Measurements from ENCODE around the gene FAM124A.

FAM124A gene

GRCh38 chr13:51218626-51219025 lies 3.6 kb upstream of the FAM124A start:
- H3K27ac ChIP-seq, result no peak overlapping the region
- no peak for DNase-seq (ENCODE audit: low read depth, low spot score)

GRCh38 chr13:51220706-51221105 lies 1.5 kb upstream of the FAM124A start:
- no peak overlapping the region for H3K27ac ChIP-seq
- no peak for DNase-seq (ENCODE audit: low read depth, low spot score)

DNA sequence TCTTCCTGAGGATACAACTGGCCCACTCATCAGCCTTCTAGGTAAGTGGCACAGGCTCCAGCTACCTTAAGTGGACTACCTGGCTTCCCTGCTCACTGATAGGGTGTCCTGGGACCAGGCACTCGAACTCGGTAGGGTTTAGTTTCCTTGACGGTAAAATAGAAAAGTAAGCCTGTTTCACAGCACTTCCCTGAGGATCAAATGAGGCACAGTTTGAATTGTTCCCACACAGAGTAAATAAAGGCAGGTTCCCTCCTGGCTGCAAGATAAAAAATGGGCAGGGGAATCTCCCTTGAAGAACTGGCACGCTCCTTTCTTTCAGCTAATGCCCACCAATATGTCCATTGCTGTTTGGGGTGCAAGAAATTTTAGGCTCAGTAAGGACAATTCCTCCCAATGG lies 1.1 kb upstream of the FAM124A start:
- DNase-seq (ENCODE audit: low read depth, low spot score), result no peak
- no peak overlapping the region for H3K27ac ChIP-seq

GRCh38 chr13:51221674-51222036 lies 543 bp upstream of the FAM124A start:
- no peak overlapping the region for H3K27ac ChIP-seq
- no peak for DNase-seq (ENCODE audit: low read depth, low spot score)

- DNase-seq (ENCODE audit: low read depth, low spot score), result no peak
- H3K27ac ChIP-seq, result no peak overlapping the region
Measured at GRCh38 chr13:51222686-51223559, 725 bp downstream of the FAM124A start.

GRCh38 chr13:51223560-51224270 lies 1.5 kb downstream of the FAM124A start:
- no peak for DNase-seq (ENCODE audit: low read depth, low spot score)
- no peak overlapping the region for H3K27ac ChIP-seq

DNA sequence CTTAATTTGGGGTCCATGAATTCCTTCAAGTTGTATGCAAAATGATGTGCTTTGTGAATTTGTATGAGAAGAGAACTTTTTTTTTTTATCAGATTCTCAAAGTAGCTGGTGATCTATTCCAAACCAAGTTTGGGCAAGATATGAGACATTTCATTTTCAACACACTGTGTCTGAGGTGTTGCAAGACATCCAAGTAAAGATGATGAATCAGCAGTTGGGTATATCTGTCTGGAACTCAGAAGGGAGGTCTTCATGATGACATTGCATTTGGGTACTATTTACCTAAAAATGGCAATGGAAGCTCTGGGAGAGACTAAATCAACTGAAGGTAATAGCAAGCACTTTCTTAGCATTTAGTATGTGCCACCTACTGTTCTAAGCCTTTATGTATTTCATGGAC lies 2.8 kb downstream of the FAM124A start:
- no peak for DNase-seq (ENCODE audit: low read depth, low spot score)

GRCh38 chr13:51227404-51227803 lies 5.2 kb downstream of the FAM124A start:
- no peak for DNase-seq (ENCODE audit: low read depth, low spot score)
- no peak overlapping the region for H3K27ac ChIP-seq

More for the DNA sequence above, 2.8 kb downstream of the FAM124A start:
- H3K27ac ChIP-seq, result no peak overlapping the region

- DNase-seq (ENCODE audit: low read depth, low spot score), result no peak
- H3K27ac ChIP-seq, result no peak overlapping the region
Measured at GRCh38 chr13:51229101-51229719, 7.0 kb downstream of the FAM124A start.

- DNase-seq (ENCODE audit: low read depth, low spot score), result no peak
- H3K27ac ChIP-seq, result no peak overlapping the region
Measured at GRCh38 chr13:51229731-51230130, 7.5 kb downstream of the FAM124A start.

DNA sequence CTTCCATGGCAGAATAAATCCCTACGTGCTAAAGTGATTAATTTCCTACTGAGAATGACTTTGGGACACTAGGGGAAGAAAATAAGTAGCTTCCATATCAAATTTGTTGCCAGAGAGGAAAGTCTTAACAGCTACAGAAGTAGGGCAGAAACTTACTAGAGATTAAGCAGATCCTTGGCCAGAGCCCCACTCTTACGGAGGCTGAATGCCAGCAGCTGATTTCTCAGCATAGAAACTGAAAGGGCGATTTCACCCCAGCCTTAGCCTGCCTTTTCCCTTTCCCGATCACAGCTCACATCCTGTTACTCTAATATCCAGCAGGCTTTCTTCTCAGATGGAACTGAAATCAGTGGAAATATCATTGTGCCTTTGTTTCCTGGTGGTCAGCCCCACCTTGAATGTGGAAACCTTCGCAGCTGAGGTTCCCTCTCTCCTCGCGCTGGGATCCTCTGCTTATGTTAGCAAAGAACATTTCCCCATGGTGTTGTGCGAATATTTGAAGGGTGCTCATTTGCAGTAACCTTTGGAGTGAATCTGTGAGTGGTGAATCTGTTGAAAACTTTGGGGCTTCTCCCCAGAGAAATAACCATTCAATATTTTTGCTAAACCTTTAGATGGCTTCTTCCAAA lies 8.4 kb downstream of the FAM124A start:
- DNase-seq (ENCODE audit: low read depth, low spot score), result no peak
- no peak overlapping the region for H3K27ac ChIP-seq

- H3K27ac ChIP-seq, result no peak overlapping the region
- DNase-seq (ENCODE audit: low read depth, low spot score), result no peak
Measured at GRCh38 chr13:51231456-51231855, 9.3 kb downstream of the FAM124A start.

- H3K27ac ChIP-seq, result no peak overlapping the region
- no peak for DNase-seq (ENCODE audit: low read depth, low spot score)
Measured at GRCh38 chr13:51232328-51232727, 10.1 kb downstream of the FAM124A start.

DNA sequence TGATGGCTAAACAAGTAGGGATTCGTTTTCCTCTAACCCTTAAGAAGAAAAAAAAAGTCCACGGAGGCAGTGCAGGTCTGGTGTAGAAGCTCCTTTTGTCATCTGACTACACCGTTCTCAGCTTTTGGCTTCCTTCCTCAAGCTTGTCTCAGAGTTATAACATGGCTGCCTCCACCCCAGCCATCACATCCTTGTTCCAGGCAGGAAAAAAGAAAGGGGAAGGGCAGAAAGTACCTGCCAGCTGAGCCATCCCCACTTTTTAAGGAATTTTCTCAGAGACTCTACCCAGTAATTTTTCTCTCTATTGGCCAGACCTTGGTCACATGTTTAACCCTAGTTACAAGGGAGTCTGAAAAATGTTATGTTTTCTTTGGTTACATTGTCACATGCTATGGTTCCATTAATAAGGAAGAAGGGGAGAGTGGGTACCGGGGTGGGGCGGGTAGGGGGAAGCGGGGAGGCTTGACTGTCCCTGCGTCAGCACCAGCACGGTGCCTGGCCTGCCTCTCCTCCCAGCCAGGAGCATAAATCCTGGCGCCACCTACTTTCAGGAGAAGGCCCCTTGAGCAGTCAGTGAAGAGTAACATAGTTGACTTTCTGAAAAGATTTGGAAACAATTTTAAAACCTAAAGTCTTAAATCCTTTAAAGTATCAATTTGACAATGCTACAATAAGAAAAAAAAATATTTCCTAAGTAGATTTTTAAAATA lies 11.1 kb downstream of the FAM124A start:
- H3K27ac ChIP-seq, result no peak overlapping the region
- no peak for DNase-seq (ENCODE audit: low read depth, low spot score)

GRCh38 chr13:51234676-51235075 lies 12.5 kb downstream of the FAM124A start:
- no peak overlapping the region for H3K27ac ChIP-seq
- DNase-seq (ENCODE audit: low read depth, low spot score), result no peak

GRCh38 chr13:51235186-51235585 lies 13.0 kb downstream of the FAM124A start:
- H3K27ac ChIP-seq, result no peak overlapping the region
- no peak for DNase-seq (ENCODE audit: low read depth, low spot score)

GRCh38 chr13:51235756-51236490 lies 13.7 kb downstream of the FAM124A start:
- no peak overlapping the region for H3K27ac ChIP-seq
- DNase-seq (ENCODE audit: low read depth, low spot score), result no peak

- DNase-seq (ENCODE audit: low read depth, low spot score), result no peak
- no peak overlapping the region for H3K27ac ChIP-seq
Measured at GRCh38 chr13:51236491-51236792, 14.2 kb downstream of the FAM124A start.

DNA sequence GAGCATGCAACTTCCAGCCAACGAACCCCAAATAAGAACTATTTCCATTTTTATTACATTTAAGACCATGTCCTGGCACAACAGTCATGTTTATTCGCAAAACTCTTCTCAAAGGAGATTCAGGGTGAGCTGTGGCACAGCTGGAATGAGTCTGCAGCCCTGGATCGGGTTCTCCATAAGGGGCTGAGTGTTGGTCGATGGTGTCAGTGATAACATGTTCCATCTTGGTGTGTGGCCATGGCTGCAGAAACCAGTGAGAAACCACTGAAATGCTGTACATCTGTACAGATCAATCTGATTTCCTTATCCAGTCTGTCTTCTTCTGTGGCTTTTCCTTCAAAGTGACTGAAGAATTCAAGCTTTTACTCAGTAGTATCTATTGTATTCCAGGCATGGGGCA lies 15.2 kb downstream of the FAM124A start:
- H3K27ac ChIP-seq, result no peak overlapping the region
- no peak for DNase-seq (ENCODE audit: low read depth, low spot score)

GRCh38 chr13:51237887-51238286 lies 15.7 kb downstream of the FAM124A start:
- DNase-seq (ENCODE audit: low read depth, low spot score), result no peak

More at GRCh38 chr13:51237887-51238286, 15.7 kb downstream of the FAM124A start:
- H3K27ac ChIP-seq, result no peak overlapping the region
